ENCODE measurements around the gene MYO1A. TPM values are rescaled to one million over a fixed set of nuclear protein-coding genes. Genes with fewer than 3 reads are reported as not detected.

Gene MYO1A
- total RNA-seq, 8 experiments from 2014 or later, result 0.31 to 0.67 (median 0.34) TPM; not detected in 4

- Histone ChIP-seq H3K4me1 (replicated peaks in 1 of 2) (peaks cover 7 to 15% of the 10 kb centered on the region in 2 donors), H3K4me3 (peak overlapping the region in 1 of 5 donors; percentile 95), H3K27ac (no peak overlapping the region)
- in situ Hi-C loops (cut with MboI; ENCODE audit: low pct_unique_long_range_greater_than_20kb in 2 of 9, low sequenced_read_pairs in 9 of 9, unreplicated experiment in 9 of 9), result loop anchor here in 1 of 9 experiments (10.0 kb wide), 1 partner anchor 60 kb away; no protein-coding TSS in a partner anchor
- no peak for ATAC-seq (replicated peaks in 6 of 8)
- whole genome bisulfite sequencing, 10 experiments, result 57 to 100% (median 83%) methylated on average over 1 to 5 of the region's 6 CpGs; no CpG with 5 or more reads in 3 of the 10 experiments
Measured at GRCh38 chr12:57004651-57005050, 45.3 kb downstream of the MYO1A start.

GRCh38 chr12:57003395-57003794 lies 46.5 kb downstream of the MYO1A start:
- Histone ChIP-seq H3K27ac (no peak overlapping the region), H3K4me3 (no peak overlapping the region), H3K4me1 (replicated peaks in 1 of 2) (peaks cover 7 to 10% of the 10 kb centered on the region in 2 donors)
- in situ Hi-C loops (cut with MboI; ENCODE audit: low pct_unique_long_range_greater_than_20kb in 2 of 9, low sequenced_read_pairs in 9 of 9, unreplicated experiment in 9 of 9), result loop anchor here in 1 of 9 experiments (10.0 kb wide), 1 partner anchor 61 kb away; no protein-coding TSS in a partner anchor
- WGBS, 10 experiments, result 80 to 100% (median 100%) methylated on average over 1 to 6 of the region's 13 CpGs; no CpG with 5 or more reads in 3 of the 10 experiments
- ATAC-seq (replicated peaks in 6 of 8), result no peak

- peak in 4 of 8 experiments; percentile 3 to 45 (median 32) for ATAC-seq (replicated peaks in 6 of 8)
- Histone ChIP-seq H3K27ac (no peak overlapping the region), H3K4me3 (no peak overlapping the region), H3K4me1 (replicated peaks in 1 of 2) (peaks cover 7% of the 10 kb centered on the region in 2 donors)
- in situ Hi-C loops (cut with MboI; ENCODE audit: low pct_unique_long_range_greater_than_20kb in 2 of 9, low sequenced_read_pairs in 9 of 9, unreplicated experiment in 9 of 9), result loop anchor here in 1 of 9 experiments (10.0 kb wide), 1 partner anchor 63 kb away; no protein-coding TSS in a partner anchor
- WGBS, 10 experiments, result 29 to 80% (median 47%) methylated on average over 1 to 7 of the region's 13 CpGs; no CpG with 5 or more reads in 5 of the 10 experiments
Measured at GRCh38 chr12:57001448-57001906, 48.5 kb downstream of the MYO1A start.

- in situ Hi-C loops (cut with MboI; ENCODE audit: low pct_unique_long_range_greater_than_20kb in 2 of 9, low sequenced_read_pairs in 9 of 9, unreplicated experiment in 9 of 9), result loop anchor here in 1 of 9 experiments (10.0 kb wide), 1 partner anchor 64 kb away; no protein-coding TSS in a partner anchor
- no peak for ATAC-seq (replicated peaks in 6 of 8)
- no peak overlapping the region for H3K27ac ChIP-seq
- H3K4me3 ChIP-seq, result no peak overlapping the region
- H3K4me1 ChIP-seq (replicated peaks in 1 of 2), result peaks cover 6 to 7% of the 10 kb centered on the region in 2 donors
- 60 to 71% methylated on average over 1 of the region's 1 CpG; no CpG with 5 or more reads in 8 of the 10 experiments for WGBS, 10 experiments
Measured at GRCh38 chr12:57000393-57000792, 49.5 kb downstream of the MYO1A start.

- Histone ChIP-seq H3K27ac (no peak overlapping the region), H3K4me3 (no peak overlapping the region), H3K4me1 (replicated peaks in 1 of 2) (no peaks in the 10 kb centered on the region)
- no peak for ATAC-seq (replicated peaks in 6 of 8)
- 86 to 100% (median 93%) methylated on average over 1 to 3 of the region's 4 CpGs; no CpG with 5 or more reads in 5 of the 10 experiments for WGBS, 10 experiments
- in situ Hi-C loops (cut with MboI; ENCODE audit: low pct_unique_long_range_greater_than_20kb in 2 of 9, low sequenced_read_pairs in 9 of 9, unreplicated experiment in 9 of 9), result loop anchor here in 2 of 9 experiments (10.0 to 25.0 kb wide), 3 partner anchors 235 to 487 kb away; partner anchors contain the start of genes HSD17B6 (in 2 of the 2), PRIM1 (in 1 of the 2) and RBMS2 (in 1 of the 2)
Measured at GRCh38 chr12:56999456-56999855, 50.5 kb downstream of the MYO1A start.

GRCh38 chr12:56998981-56999380 lies 50.9 kb downstream of the MYO1A start:
- no peak for ATAC-seq (replicated peaks in 6 of 8)
- in situ Hi-C loops (cut with MboI; ENCODE audit: low pct_unique_long_range_greater_than_20kb in 2 of 9, low sequenced_read_pairs in 9 of 9, unreplicated experiment in 9 of 9), result loop anchor here in 2 of 9 experiments (10.0 to 25.0 kb wide), 3 partner anchors 234 to 487 kb away; partner anchors contain the start of genes HSD17B6 (in 2 of the 2), PRIM1 (in 1 of the 2) and RBMS2 (in 1 of the 2)
- WGBS, 10 experiments, result 33 to 100% (median 88%) methylated on average over 1 to 4 of the region's 4 CpGs; no CpG with 5 or more reads in 1 of the 10 experiments

GRCh38 chr12:56998316-56998715 lies 51.6 kb downstream of the MYO1A start:
- in situ Hi-C loops (cut with MboI; ENCODE audit: low pct_unique_long_range_greater_than_20kb in 2 of 9, low sequenced_read_pairs in 9 of 9, unreplicated experiment in 9 of 9), result loop anchor here in 2 of 9 experiments (10.0 to 25.0 kb wide), 3 partner anchors 234 to 486 kb away; partner anchors contain the start of genes HSD17B6 (in 2 of the 2), PRIM1 (in 1 of the 2) and RBMS2 (in 1 of the 2)

More at GRCh38 chr12:56998981-56999380, 50.9 kb downstream of the MYO1A start:
- Histone ChIP-seq H3K27ac (no peak overlapping the region), H3K4me1 (replicated peaks in 1 of 2) (no peaks in the 10 kb centered on the region), H3K4me3 (no peak overlapping the region)

GRCh38 chr12:56996793-56997545 lies 53.0 kb downstream of the MYO1A start:
- WGBS, 10 experiments, result 63 to 100% (median 88%) methylated on average over 1 to 7 of the region's 12 CpGs; no CpG with 5 or more reads in 3 of the 10 experiments
- in situ Hi-C loops (cut with MboI; ENCODE audit: low pct_unique_long_range_greater_than_20kb in 2 of 9, low sequenced_read_pairs in 9 of 9, unreplicated experiment in 9 of 9), result loop anchor here in 2 of 9 experiments (10.0 to 25.0 kb wide), 3 partner anchors 232 to 485 kb away; partner anchors contain the start of genes HSD17B6 (in 2 of the 2), PRIM1 (in 1 of the 2) and RBMS2 (in 1 of the 2)
- no peak overlapping the region for H3K27ac ChIP-seq
- H3K4me1 ChIP-seq (replicated peaks in 1 of 2), result no peaks in the 10 kb centered on the region
- no peak for ATAC-seq (replicated peaks in 6 of 8)
- no peak overlapping the region for H3K4me3 ChIP-seq

More at GRCh38 chr12:56998316-56998715, 51.6 kb downstream of the MYO1A start:
- 92 to 100% (median 95%) methylated on average over 2 to 6 of the region's 6 CpGs; no CpG with 5 or more reads in 4 of the 10 experiments for WGBS, 10 experiments
- H3K27ac ChIP-seq, result no peak overlapping the region
- ATAC-seq (replicated peaks in 6 of 8), result no peak
- H3K4me3 ChIP-seq, result no peak overlapping the region
- no peaks in the 10 kb centered on the region for H3K4me1 ChIP-seq (replicated peaks in 1 of 2)

- ATAC-seq (replicated peaks in 6 of 8), result no peak
- Histone ChIP-seq H3K27ac (no peak overlapping the region), H3K4me1 (replicated peaks in 1 of 2) (no peaks in the 10 kb centered on the region), H3K4me3 (no peak overlapping the region)
- 87 to 100% (median 88%) methylated on average over 1 to 7 of the region's 11 CpGs; no CpG with 5 or more reads in 5 of the 10 experiments for WGBS, 10 experiments
- in situ Hi-C loops (cut with MboI; ENCODE audit: low pct_unique_long_range_greater_than_20kb in 2 of 9, low sequenced_read_pairs in 9 of 9, unreplicated experiment in 9 of 9), result loop anchor here in 2 of 9 experiments (10.0 to 25.0 kb wide), 3 partner anchors 231 to 484 kb away; partner anchors contain the start of genes HSD17B6 (in 2 of the 2), PRIM1 (in 1 of the 2) and RBMS2 (in 1 of the 2)
Measured at GRCh38 chr12:56995930-56996496, 53.9 kb downstream of the MYO1A start.

GRCh38 chr12:56995201-56995929 lies 54.6 kb downstream of the MYO1A start:
- peak in 1 of 8 experiments; percentile 3 for ATAC-seq (replicated peaks in 6 of 8)
- in situ Hi-C loops (cut with MboI; ENCODE audit: low pct_unique_long_range_greater_than_20kb in 2 of 9, low sequenced_read_pairs in 9 of 9, unreplicated experiment in 9 of 9), result loop anchor here in 2 of 9 experiments (10.0 to 25.0 kb wide), 3 partner anchors 231 to 483 kb away; partner anchors contain the start of genes HSD17B6 (in 2 of the 2), PRIM1 (in 1 of the 2) and RBMS2 (in 1 of the 2)
- WGBS, 10 experiments, result 86 to 100% (median 100%) methylated on average over 2 to 11 of the region's 26 CpGs; no CpG with 5 or more reads in 3 of the 10 experiments
- Histone ChIP-seq H3K27ac (no peak overlapping the region), H3K4me1 (replicated peaks in 1 of 2) (no peaks in the 10 kb centered on the region), H3K4me3 (no peak overlapping the region)

GRCh38 chr12:56994231-56994746 lies 55.6 kb downstream of the MYO1A start:
- Histone ChIP-seq H3K4me3 (no peak overlapping the region), H3K27ac (no peak overlapping the region), H3K4me1 (replicated peaks in 1 of 2) (no peaks in the 10 kb centered on the region)
- in situ Hi-C loops (cut with MboI; ENCODE audit: low pct_unique_long_range_greater_than_20kb in 2 of 9, low sequenced_read_pairs in 9 of 9, unreplicated experiment in 9 of 9), result loop anchor here in 2 of 9 experiments (10.0 to 25.0 kb wide), 3 partner anchors 229 to 482 kb away; partner anchors contain the start of genes HSD17B6 (in 2 of the 2), PRIM1 (in 1 of the 2) and RBMS2 (in 1 of the 2)
- 60 to 83% (median 80%) methylated on average over 1 to 3 of the region's 10 CpGs; no CpG with 5 or more reads in 5 of the 10 experiments for WGBS, 10 experiments
- ATAC-seq (replicated peaks in 6 of 8), result no peak
